ENCODE results near the gene TAF11L9. TPM values are rescaled to one million over a fixed set of nuclear protein-coding genes. Genes with fewer than 3 reads are reported as not detected.
"Not testable (repeated sequence)": the region's sequence is repeated elsewhere in the genome, so short reads cannot be mapped to it uniquely, and the experiment has no call there.

TAF11L9 gene
- total and polyA plus RNA-seq, 4 donors: not detected

DNA sequence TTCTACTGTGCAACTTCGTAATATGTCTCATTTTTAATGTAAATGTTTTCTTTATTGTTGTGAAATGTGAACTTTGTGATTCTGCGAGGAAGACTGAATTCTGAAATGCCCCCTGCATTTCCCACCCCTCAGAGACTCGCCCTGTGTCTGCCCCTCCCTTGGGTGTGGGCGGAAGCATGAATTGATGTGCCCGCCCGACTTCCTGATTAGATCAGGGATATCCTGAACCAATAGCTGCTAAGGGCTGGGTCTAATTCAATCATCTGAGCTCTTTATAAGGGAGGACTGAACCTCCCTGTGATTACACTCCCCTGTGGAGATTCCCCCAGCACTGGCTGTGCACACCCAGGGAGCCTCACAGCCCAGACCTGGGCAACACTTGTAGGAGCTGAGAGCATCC, 9.7 kb upstream of the TAF11L9 start, which contains the start of gene TAF11L11:
TSS of gene TAF11L11 (plus strand) at position 304 of the 400 bp plus-strand sequence.
- WGBS (ENCODE audit: insufficient coverage): no CpG with 5 or more reads among the region's 6 CpGs
- DNase-seq (ENCODE audit: low read depth in 4 of 6, low spot score in 6 of 6); H3K4me1 ChIP-seq (ENCODE audit: control insufficient read depth, insufficient read depth, low read length); H3K4me3 ChIP-seq (ENCODE audit: low read depth, low read length); H3K27ac ChIP-seq (ENCODE audit: low read depth, low read length); H3K27me3 ChIP-seq (ENCODE audit: control insufficient read depth, insufficient read depth, low read length); H3K9me3 ChIP-seq (ENCODE audit: control insufficient read depth, insufficient read depth, low read length); H3K36me3 ChIP-seq (ENCODE audit: control insufficient read depth, insufficient read depth, low read length): not testable (repeated sequence)

DNA sequence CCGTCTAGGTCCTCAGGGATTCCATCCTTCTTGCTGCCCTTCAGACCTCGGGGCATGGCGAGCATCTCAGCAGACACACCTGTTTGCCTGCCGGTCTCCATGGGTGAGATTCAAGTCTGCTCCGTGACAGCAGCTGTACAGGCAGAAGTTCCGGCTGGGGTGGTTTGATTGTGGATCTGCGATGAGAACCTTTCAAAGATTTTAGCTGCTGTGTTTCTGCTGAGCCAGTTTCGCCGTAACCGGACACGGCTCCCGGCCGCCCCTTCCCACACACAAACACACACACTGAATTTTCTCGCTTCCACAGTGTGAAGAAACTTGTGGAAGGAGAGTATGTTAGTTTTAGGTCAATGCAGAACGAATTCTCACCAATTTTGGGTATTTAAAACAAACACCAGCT, 3.5 kb upstream of the TAF11L9 start, which contains the start of gene TAF11L10:
TSS of gene TAF11L10 (minus strand) at position 101 of the 400 bp plus-strand sequence.
- not testable (repeated sequence) for H3K4me1 ChIP-seq (ENCODE audit: control insufficient read depth, insufficient read depth, low read length); H3K27ac ChIP-seq (ENCODE audit: low read depth, low read length); H3K36me3 ChIP-seq (ENCODE audit: control insufficient read depth, insufficient read depth, low read length); DNase-seq (ENCODE audit: low read depth in 4 of 6, low spot score in 6 of 6); H3K9me3 ChIP-seq (ENCODE audit: control insufficient read depth, insufficient read depth, low read length); H3K4me3 ChIP-seq (ENCODE audit: low read depth, low read length); H3K27me3 ChIP-seq (ENCODE audit: control insufficient read depth, insufficient read depth, low read length)
- WGBS (ENCODE audit: insufficient coverage): no CpG with 5 or more reads among the region's 15 CpGs

DNA sequence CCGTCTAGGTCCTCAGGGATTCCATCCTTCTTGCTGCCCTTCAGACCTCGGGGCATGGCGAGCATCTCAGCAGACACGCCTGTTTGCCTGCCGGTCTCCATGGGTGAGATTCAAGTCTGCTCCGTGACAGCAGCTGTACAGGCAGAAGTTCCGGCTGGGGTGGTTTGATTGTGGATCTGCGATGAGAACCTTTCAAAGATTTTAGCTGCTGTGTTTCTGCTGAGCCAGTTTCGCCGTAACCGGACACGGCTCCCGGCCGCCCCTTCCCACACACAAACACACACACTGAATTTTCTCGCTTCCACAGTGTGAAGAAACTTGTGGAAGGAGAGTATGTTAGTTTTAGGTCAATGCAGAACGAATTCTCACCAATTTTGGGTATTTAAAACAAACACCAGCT, 3.3 kb downstream of the TAF11L9 start, which contains the start of gene TAF11L8:
TSS of gene TAF11L8 (minus strand) at position 101 of the 400 bp plus-strand sequence.
- WGBS (ENCODE audit: insufficient coverage): no CpG with 5 or more reads among the region's 16 CpGs
- not testable (repeated sequence) for H3K9me3 ChIP-seq (ENCODE audit: control insufficient read depth, insufficient read depth, low read length)

DNA sequence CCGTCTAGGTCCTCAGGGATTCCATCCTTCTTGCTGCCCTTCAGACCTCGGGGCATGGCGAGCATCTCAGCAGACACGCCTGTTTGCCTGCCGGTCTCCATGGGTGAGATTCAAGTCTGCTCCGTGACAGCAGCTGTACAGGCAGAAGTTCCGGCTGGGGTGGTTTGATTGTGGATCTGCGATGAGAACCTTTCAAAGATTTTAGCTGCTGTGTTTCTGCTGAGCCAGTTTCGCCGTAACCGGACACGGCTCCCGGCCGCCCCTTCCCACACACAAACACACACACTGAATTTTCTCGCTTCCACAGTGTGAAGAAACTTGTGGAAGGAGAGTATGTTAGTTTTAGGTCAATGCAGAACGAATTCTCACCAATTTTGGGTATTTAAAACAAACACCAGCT, 8.5 kb downstream of the TAF11L9 start, which contains the start of gene TAF11L7:
TSS of gene TAF11L7 (minus strand) at position 101 of the 400 bp plus-strand sequence.
- H3K9me3 ChIP-seq (ENCODE audit: control insufficient read depth, insufficient read depth, low read length); H3K4me3 ChIP-seq (ENCODE audit: low read depth, low read length); H3K27me3 ChIP-seq (ENCODE audit: control insufficient read depth, insufficient read depth, low read length); H3K27ac ChIP-seq (ENCODE audit: low read depth, low read length); DNase-seq (ENCODE audit: low read depth in 4 of 6, low spot score in 6 of 6); H3K36me3 ChIP-seq (ENCODE audit: control insufficient read depth, insufficient read depth, low read length); H3K4me1 ChIP-seq (ENCODE audit: control insufficient read depth, insufficient read depth, low read length): not testable (repeated sequence)
- WGBS (ENCODE audit: insufficient coverage): no CpG with 5 or more reads among the region's 16 CpGs

More for the DNA sequence above, 3.3 kb downstream of the TAF11L9 start, which contains the start of gene TAF11L8:
- not testable (repeated sequence) for DNase-seq (ENCODE audit: low read depth in 4 of 6, low spot score in 6 of 6); H3K27me3 ChIP-seq (ENCODE audit: control insufficient read depth, insufficient read depth, low read length); H3K4me3 ChIP-seq (ENCODE audit: low read depth, low read length); H3K27ac ChIP-seq (ENCODE audit: low read depth, low read length); H3K36me3 ChIP-seq (ENCODE audit: control insufficient read depth, insufficient read depth, low read length); H3K4me1 ChIP-seq (ENCODE audit: control insufficient read depth, insufficient read depth, low read length)

Small RNA genes within 50 kb of the gene (small RNA-seq; reads per million reads assigned to genes)
- gene AC233724.3 (ENCODE audit: low replicate concordance) (not detected), gene AC233724.4 (ENCODE audit: low replicate concordance) (not detected), gene AC233724.6 (ENCODE audit: low replicate concordance) (not detected), gene AC233724.7 (ENCODE audit: low replicate concordance) (not detected)

Other genes starting within 250 kb of the TAF11L9 start
- gene TAF11L2, start 96.2 kb downstream of the TAF11L9 start, total RNA-seq: not detected
- not detected for gene TAF11L2, start 96.2 kb downstream of the TAF11L9 start, polyA plus RNA-seq (ENCODE audit: insufficient read length in 2 of 2)
- not detected for gene TAF11L3, start 76.0 kb downstream of the TAF11L9 start, total RNA-seq
- gene TAF11L3, start 76.0 kb downstream of the TAF11L9 start, polyA plus RNA-seq (ENCODE audit: insufficient read length in 2 of 2): not detected
- gene TAF11L4, start 72.6 kb downstream of the TAF11L9 start, total RNA-seq: not detected
- not detected for gene TAF11L4, start 72.6 kb downstream of the TAF11L9 start, polyA plus RNA-seq (ENCODE audit: insufficient read length in 2 of 2)
- not detected for gene TAF11L5, start 69.2 kb downstream of the TAF11L9 start, total RNA-seq
- not detected for gene TAF11L5, start 69.2 kb downstream of the TAF11L9 start, polyA plus RNA-seq (ENCODE audit: insufficient read length in 2 of 2)
- not detected for gene TAF11L6, start 65.7 kb downstream of the TAF11L9 start, total RNA-seq
- gene TAF11L6, start 65.7 kb downstream of the TAF11L9 start, polyA plus RNA-seq (ENCODE audit: insufficient read length in 2 of 2): not detected
- gene TAF11L7, start 8.6 kb downstream of the TAF11L9 start, total RNA-seq: not detected
- gene TAF11L7, start 8.6 kb downstream of the TAF11L9 start, polyA plus RNA-seq (ENCODE audit: insufficient read length in 2 of 2): not detected
- not detected for gene TAF11L8, start 3.4 kb downstream of the TAF11L9 start, total RNA-seq
- not detected for gene TAF11L8, start 3.4 kb downstream of the TAF11L9 start, polyA plus RNA-seq (ENCODE audit: insufficient read length in 2 of 2)
- not detected for gene TAF11L10, start 3.4 kb upstream of the TAF11L9 start, total RNA-seq
- not detected for gene TAF11L10, start 3.4 kb upstream of the TAF11L9 start, polyA plus RNA-seq (ENCODE audit: insufficient read length in 2 of 2)
- not detected for gene TAF11L11, start 9.8 kb upstream of the TAF11L9 start, total RNA-seq
- gene TAF11L11, start 9.8 kb upstream of the TAF11L9 start, polyA plus RNA-seq (ENCODE audit: insufficient read length in 2 of 2): not detected
- gene TAF11L12, start 16.0 kb upstream of the TAF11L9 start, total RNA-seq: not detected
- not detected for gene TAF11L12, start 16.0 kb upstream of the TAF11L9 start, polyA plus RNA-seq (ENCODE audit: insufficient read length in 2 of 2)
- not detected for gene TAF11L13, start 37.7 kb upstream of the TAF11L9 start, total RNA-seq
- not detected for gene TAF11L13, start 37.7 kb upstream of the TAF11L9 start, polyA plus RNA-seq (ENCODE audit: insufficient read length in 2 of 2)
- gene TAF11L14, start 40.1 kb upstream of the TAF11L9 start, total RNA-seq: not detected
- not detected for gene TAF11L14, start 40.1 kb upstream of the TAF11L9 start, polyA plus RNA-seq (ENCODE audit: insufficient read length in 2 of 2)